Caco-2 (cell line): ENCODE measurements around the gene HCRT. TPM values are rescaled to one million over a fixed set of nuclear protein-coding genes. Genes with fewer than 3 reads are reported as not detected.

Source experiments
- BruUV-seq: library from RNA; stranded (reverse); fragments of 400-500 nt; replicated peaks from 2 replicates; lab custom pipeline; 2021; lab: Mats Ljungman, UMichigan
- CTCF ChIA-PET: fragments of 300-600 bp; sonication (Branson Sonifier 250); formaldehyde crosslinking; loops from one replicate; lab custom pipeline; 2022; ENCODE audit warnings: antibody characterized with exemption; lab: Charles Lee
- POLR2A ChIA-PET: fragments of 300-600 bp; sonication (Branson Sonifier 250); formaldehyde crosslinking; loops from one replicate; lab custom pipeline; 2022; ENCODE audit warnings: antibody characterized with exemption; lab: Charles Lee
- DNase-seq, 2 experiments: peaks; one replicate each; pipeline versions ENCODE4 v3.0.0 to v3.0.0-alpha.2; 2020 to 2022
- H3K27me3 ChIP-seq: replicated peaks from 2 replicates; pipeline ENCODE4 v1.6.0; 2011; ENCODE audit warnings: low read length; ENCODE audit not compliant: control insufficient read depth, insufficient read depth
- H3K36me3 ChIP-seq: 2 replicates; pipeline ENCODE4 v1.5.1; 2011; ENCODE audit warnings: low read length; ENCODE audit not compliant: control insufficient read depth, insufficient read depth
- H3K4me1 ChIP-seq: fragments of 250-450 bp; sonication (Bioruptor Pico); 2 replicates; pipeline ENCODE4 v1.5.1; 2020; ENCODE audit warnings: mild to moderate bottlenecking
- H3K4me3 ChIP-seq: 2 replicates; pipeline ENCODE4 v1.5.1; 2011; ENCODE audit warnings: low read depth, mild to moderate bottlenecking, control low read depth, low read length
- H3K9me3 ChIP-seq: fragments of 250-450 bp; sonication (Bioruptor Pico); 2 replicates; pipeline ENCODE4 v1.5.1; 2020; ENCODE audit warnings: mild to moderate bottlenecking, moderate library complexity
- H3K27ac Mint-ChIP-seq: one replicate; pipeline ENCODE4 v1.8.0; 2022; ENCODE audit warnings: mixed read lengths; ENCODE audit not compliant: unreplicated experiment
- H3K27me3 Mint-ChIP-seq: one replicate; pipeline ENCODE4 v1.8.0; 2022; ENCODE audit warnings: mixed read lengths; ENCODE audit not compliant: insufficient read depth, unreplicated experiment
- H3K36me3 Mint-ChIP-seq: one replicate; pipeline ENCODE4 v1.8.0; 2022; ENCODE audit warnings: mild to moderate bottlenecking, mixed read lengths; ENCODE audit not compliant: insufficient read depth, unreplicated experiment
- H3K4me1 Mint-ChIP-seq: one replicate; pipeline ENCODE4 v1.8.0; 2022; ENCODE audit warnings: low read depth, mixed read lengths; ENCODE audit not compliant: unreplicated experiment
- H3K4me3 Mint-ChIP-seq: one replicate; pipeline ENCODE4 v1.8.0; 2022; ENCODE audit warnings: mild to moderate bottlenecking, moderate library complexity, mixed read lengths; ENCODE audit not compliant: unreplicated experiment
- H3K9me3 Mint-ChIP-seq: one replicate; pipeline ENCODE4 v1.8.0; 2022; ENCODE audit warnings: mixed read lengths; ENCODE audit not compliant: unreplicated experiment
- intact Hi-C: fragments of 100-400 bp; cut with micrococcal nuclease; formaldehyde crosslinking; loops from one replicate; pipeline ENCODE4 v1.10.0; 2022; ENCODE audit not compliant: unreplicated experiment
- total RNA-seq: library from RNA; stranded (reverse); gene quantifications from 2 replicates; pipeline ENCODE4 v1.2.3, GENCODE V29; 2022
- TF ChIP-seq, protein P1 (sequence below), 2 experiments: fragments of 200-600 bp in 1 of 2; IDR thresholded peaks; 1 replicate in 1 of 2; 2 replicates in 1 of 2; pipeline versions ENCODE4 v1.5.1 to v1.8.0; 2011 to 2022; ENCODE audit warnings: antibody characterized with exemption in 1 of 2, control low read depth in 1 of 2, inconsistent platforms in 1 of 2, low read depth in 1 of 2, low read length in 1 of 2, mild to moderate bottlenecking in 1 of 2, moderate library complexity in 1 of 2; ENCODE audit not compliant: insufficient read depth in 1 of 2, severe bottlenecking in 1 of 2, unreplicated experiment in 1 of 2

HCRT gene
- total RNA-seq, 1 experiment from 2014 or later: not detected

DNA sequence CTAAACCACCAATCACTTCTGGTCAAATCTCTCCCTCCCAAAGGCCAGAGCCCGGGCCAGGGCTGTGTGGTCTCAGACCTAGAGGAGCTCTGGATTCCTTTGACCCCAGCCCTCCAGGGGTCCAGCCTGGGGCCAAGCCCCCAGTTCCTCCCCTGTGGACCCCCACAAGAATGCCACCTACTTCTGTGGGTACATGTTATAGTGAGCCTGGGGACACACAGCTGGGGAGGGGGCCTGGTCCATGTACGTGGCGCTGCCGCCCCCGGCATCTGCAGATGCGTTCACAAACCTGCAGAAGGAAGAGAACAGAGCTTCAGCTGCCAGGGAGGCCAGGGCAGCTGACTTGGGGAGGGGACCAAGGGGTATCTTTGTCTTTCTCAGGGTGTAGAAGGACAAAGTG is 16.9 kb upstream of the HCRT start:
- CTCF ChIA-PET: interaction anchor here (0.6 kb wide), 1 partner anchor 13 kb away, joined by 3 read pairs; no protein-coding TSS in a partner anchor
- no peaks in the 10 kb centered on the region for H3K27me3 Mint-ChIP-seq
- Histone ChIP-seq H3K27me3 (no peaks in the 10 kb centered on the region), H3K4me1 (peaks cover 11% of the 10 kb centered on the region), H3K4me3 (no peak overlapping the region), H3K36me3 (no peaks in the 10 kb centered on the region), H3K9me3 (no peaks in the 10 kb centered on the region)
- BruUV-seq: no TSS peak
- H3K4me1 Mint-ChIP-seq: peaks cover 13% of the 10 kb centered on the region
- TF ChIP-seq, protein P1, sequence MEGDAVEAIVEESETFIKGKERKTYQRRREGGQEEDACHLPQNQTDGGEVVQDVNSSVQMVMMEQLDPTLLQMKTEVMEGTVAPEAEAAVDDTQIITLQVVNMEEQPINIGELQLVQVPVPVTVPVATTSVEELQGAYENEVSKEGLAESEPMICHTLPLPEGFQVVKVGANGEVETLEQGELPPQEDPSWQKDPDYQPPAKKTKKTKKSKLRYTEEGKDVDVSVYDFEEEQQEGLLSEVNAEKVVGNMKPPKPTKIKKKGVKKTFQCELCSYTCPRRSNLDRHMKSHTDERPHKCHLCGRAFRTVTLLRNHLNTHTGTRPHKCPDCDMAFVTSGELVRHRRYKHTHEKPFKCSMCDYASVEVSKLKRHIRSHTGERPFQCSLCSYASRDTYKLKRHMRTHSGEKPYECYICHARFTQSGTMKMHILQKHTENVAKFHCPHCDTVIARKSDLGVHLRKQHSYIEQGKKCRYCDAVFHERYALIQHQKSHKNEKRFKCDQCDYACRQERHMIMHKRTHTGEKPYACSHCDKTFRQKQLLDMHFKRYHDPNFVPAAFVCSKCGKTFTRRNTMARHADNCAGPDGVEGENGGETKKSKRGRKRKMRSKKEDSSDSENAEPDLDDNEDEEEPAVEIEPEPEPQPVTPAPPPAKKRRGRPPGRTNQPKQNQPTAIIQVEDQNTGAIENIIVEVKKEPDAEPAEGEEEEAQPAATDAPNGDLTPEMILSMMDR (IDR thresholded peaks at IDR 0.05; ENCODE audit: insufficient read depth in 1 of 2, low read depth in 1 of 2, low read length in 1 of 2, severe bottlenecking in 1 of 2, unreplicated experiment in 1 of 2): no peak
- intact Hi-C loops: no loop called here
- no peak overlapping the region for H3K4me3 Mint-ChIP-seq
- peak overlapping the region; percentile 1 for H3K27ac Mint-ChIP-seq
- DNase-seq: no peak
- H3K9me3 Mint-ChIP-seq: no peaks in the 10 kb centered on the region
- peaks cover 46% of the 10 kb centered on the region for H3K36me3 Mint-ChIP-seq
- POLR2A ChIA-PET: no interaction called here

DNA sequence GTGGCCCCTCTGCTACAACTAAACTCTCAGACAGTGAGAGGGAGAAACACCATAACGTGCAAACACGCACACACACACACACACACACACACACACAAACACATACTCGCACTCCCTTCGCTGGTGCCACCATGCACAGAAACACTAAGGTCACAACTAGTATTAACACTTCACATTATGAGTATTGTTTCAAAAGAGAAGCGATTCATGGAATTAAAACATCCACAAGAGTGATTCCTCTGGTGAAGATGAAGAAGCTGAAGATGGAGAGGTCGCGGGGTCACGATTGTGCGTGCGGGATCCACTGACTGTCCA is 16.2 kb upstream of the HCRT start:
- DNase-seq: no peak
- Mint-ChIP-seq H3K36me3 (peaks cover 48% of the 10 kb centered on the region), H3K4me3 (peak overlapping the region; percentile 11), H3K27ac (peak overlapping the region; percentile 1), H3K27me3 (no peaks in the 10 kb centered on the region), H3K4me1 (peaks cover 13% of the 10 kb centered on the region), H3K9me3 (no peaks in the 10 kb centered on the region)
- ChIA-PET CTCF (interaction anchor here (0.6 to 1.8 kb wide), 2 partner anchors 12 to 17 kb away, joined by 3 to 10 read pairs; partner anchors contain the start of gene HCRT), POLR2A (no interaction called here)
- intact Hi-C loops: no loop called here
- no peaks in the 10 kb centered on the region for H3K36me3 ChIP-seq
- no TSS peak for BruUV-seq
- H3K27me3 ChIP-seq: no peaks in the 10 kb centered on the region
- peaks cover 11% of the 10 kb centered on the region for H3K4me1 ChIP-seq
- no peak overlapping the region for H3K4me3 ChIP-seq
- TF ChIP-seq, protein P1 (IDR thresholded peaks at IDR 0.05; ENCODE audit: insufficient read depth in 1 of 2, low read depth in 1 of 2, low read length in 1 of 2, severe bottlenecking in 1 of 2, unreplicated experiment in 1 of 2): no peak
- H3K9me3 ChIP-seq: no peaks in the 10 kb centered on the region

DNA sequence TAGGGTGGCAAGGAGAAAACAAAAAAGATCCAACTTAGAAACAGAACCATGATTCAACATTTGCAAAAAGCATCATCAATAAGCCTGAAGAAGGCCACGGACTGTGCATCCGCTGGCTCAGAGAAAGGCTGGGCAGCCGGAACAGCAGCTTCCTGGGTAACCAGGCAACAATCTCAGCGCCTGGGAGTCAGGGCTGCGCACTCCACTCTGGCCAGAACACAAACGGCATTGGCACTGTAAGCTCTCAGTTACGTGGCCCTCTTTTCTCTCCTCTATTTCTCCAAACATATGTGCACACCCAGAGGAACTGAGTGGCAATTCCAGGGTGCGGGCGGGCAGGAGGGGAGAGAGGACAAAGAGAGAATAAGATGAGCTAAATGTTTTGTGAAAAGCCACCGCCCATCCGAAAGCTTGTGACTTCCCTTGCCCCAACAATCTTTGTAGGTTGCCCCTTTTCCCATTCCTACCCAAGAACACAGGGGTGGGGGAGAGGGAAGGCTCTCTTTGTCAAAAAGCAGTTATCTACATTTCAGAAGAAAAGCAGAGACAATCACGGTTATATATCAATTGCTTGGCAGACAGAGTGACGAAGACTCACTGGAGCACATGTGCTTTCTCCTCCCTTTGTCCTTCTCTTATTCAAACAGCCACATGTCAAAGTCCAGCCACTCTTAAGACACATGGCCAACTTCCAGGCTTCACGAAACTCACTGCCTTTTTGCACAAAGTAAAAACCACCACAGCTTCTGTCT is 15.6 kb upstream of the HCRT start:
- peaks cover 11% of the 10 kb centered on the region for H3K4me1 ChIP-seq
- no peaks in the 10 kb centered on the region for H3K27me3 Mint-ChIP-seq
- CTCF ChIA-PET: interaction anchor here (1.8 kb wide), 1 partner anchor 16 kb away, joined by 10 read pairs; the partner anchor contains the start of gene HCRT
- peaks cover 48% of the 10 kb centered on the region for H3K36me3 Mint-ChIP-seq
- peak overlapping the region; percentile 1 for H3K27ac Mint-ChIP-seq
- H3K36me3 ChIP-seq: no peaks in the 10 kb centered on the region; the same call in 1 of the 2 replicates
- no peaks in the 10 kb centered on the region for H3K9me3 ChIP-seq
- peak overlapping the region; percentile 11 for H3K4me3 Mint-ChIP-seq
- BruUV-seq: TSS peak; percentile 31
- no peaks in the 10 kb centered on the region for H3K9me3 Mint-ChIP-seq
- TF ChIP-seq, protein P1 (IDR thresholded peaks at IDR 0.05; ENCODE audit: insufficient read depth in 1 of 2, low read depth in 1 of 2, low read length in 1 of 2, severe bottlenecking in 1 of 2, unreplicated experiment in 1 of 2): no peak
- H3K27me3 ChIP-seq: no peaks in the 10 kb centered on the region
- POLR2A ChIA-PET: interaction anchor here (0.6 kb wide), 1 partner anchor 40 kb away, joined by 16 read pairs; no protein-coding TSS in a partner anchor
- intact Hi-C loops: no loop called here
- no peak overlapping the region for H3K4me3 ChIP-seq
- peaks cover 13% of the 10 kb centered on the region for H3K4me1 Mint-ChIP-seq
- no peak for DNase-seq
